ENCODE measurements around the gene UBE3D. TPM values are rescaled to one million over a fixed set of nuclear protein-coding genes. Genes with fewer than 3 reads are reported as not detected.
"Not testable (repeated sequence)": the region's sequence is repeated elsewhere in the genome, so short reads cannot be mapped to it uniquely, and the experiment has no call there.

The UBE3D gene
- polyA plus RNA-seq, 1 donor (not counting 4 experiments of a cell fraction or from before 2014, with no cell fraction given), result 6.3 TPM

DNA sequence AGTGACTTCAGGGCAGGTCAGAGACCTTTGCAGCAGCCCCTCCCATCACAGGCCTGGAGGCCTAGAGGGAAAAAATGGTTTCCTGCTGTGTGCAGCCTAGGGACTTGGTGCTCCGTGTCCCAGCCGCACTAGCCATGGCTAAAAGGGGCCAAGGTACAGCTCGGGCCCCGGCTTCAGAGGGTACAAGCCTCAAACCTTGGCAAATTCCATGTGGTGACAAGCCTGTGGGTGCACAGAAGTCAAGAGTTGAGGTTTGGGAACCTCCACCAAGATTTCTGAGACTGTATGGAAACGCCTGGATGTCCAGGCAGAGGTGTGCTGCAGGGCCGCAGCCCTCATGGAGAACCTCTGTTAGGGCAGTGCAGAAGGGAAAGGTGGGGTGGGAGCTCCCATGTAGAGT, 34.0 kb downstream of the UBE3D start:
- Histone ChIP-seq H3K4me2 (ENCODE audit: control insufficient read depth, extremely low read depth, insufficient read depth, low read depth, low read length) (no peak overlapping the region), H2AFZ (ENCODE audit: control insufficient read depth, low read length) (no peak overlapping the region), H3K4me1 (ENCODE audit: control insufficient read depth, extremely low read depth, insufficient read depth, low read length) (no peaks in the 10 kb centered on the region), H3K9me3 (ENCODE audit: control insufficient read depth, low read depth, low read length) (peaks cover 3% of the 10 kb centered on the region), H3K79me2 (ENCODE audit: control insufficient read depth, insufficient read depth, low read length) (no peaks in the 10 kb centered on the region), H3K27ac (ENCODE audit: control insufficient read depth, insufficient read depth, low read length) (no peak overlapping the region), H3K9me1 (ENCODE audit: control insufficient read depth, extremely low read depth, insufficient read depth, low read length) (no peaks in the 10 kb centered on the region), H3K27me3 (ENCODE audit: control insufficient read depth, extremely low read depth, insufficient read depth, low read length) (no peaks in the 10 kb centered on the region), H3K9ac (ENCODE audit: control insufficient read depth, extremely low read depth, insufficient read depth, low read length) (no peak overlapping the region), H3K4me3 (ENCODE audit: control insufficient read depth in 2 of 3, extremely low read depth in 1 of 3, insufficient read depth in 2 of 3, low read depth in 1 of 3, low read length in 3 of 3) (no peak overlapping the region), H4K20me1 (ENCODE audit: control insufficient read depth, extremely low read depth, insufficient read depth, low read length) (no peaks in the 10 kb centered on the region), H3K36me3 (ENCODE audit: control insufficient read depth in 2 of 2, extremely low read depth in 1 of 2, insufficient read depth in 2 of 2, low read length in 2 of 2) (peaks cover 0 to 6% of the 10 kb centered on the region in 2 experiments)
- TF ChIP-seq EZH2 (IDR thresholded peaks at IDR 0.05; ENCODE audit: low read length), result no peak
- TF ChIP-seq CTCF (optimal IDR thresholded peaks at IDR 0.05 in 1 of 3, IDR thresholded peaks at IDR 0.05 in 1 of 3, conservative IDR thresholded peaks at IDR 0.05 in 1 of 3; ENCODE audit: extremely low read depth in 1 of 3, insufficient read depth in 2 of 3, low read length in 3 of 3), result no peak
- DNase-seq (ENCODE audit: low read depth, low spot score) (no peak), FAIRE-seq (no peak)
- dilution Hi-C loops (cut with MboI; ENCODE audit: extremely low pct_ligation_motif_present, low sequenced_read_pairs), result no loop called here

DNA sequence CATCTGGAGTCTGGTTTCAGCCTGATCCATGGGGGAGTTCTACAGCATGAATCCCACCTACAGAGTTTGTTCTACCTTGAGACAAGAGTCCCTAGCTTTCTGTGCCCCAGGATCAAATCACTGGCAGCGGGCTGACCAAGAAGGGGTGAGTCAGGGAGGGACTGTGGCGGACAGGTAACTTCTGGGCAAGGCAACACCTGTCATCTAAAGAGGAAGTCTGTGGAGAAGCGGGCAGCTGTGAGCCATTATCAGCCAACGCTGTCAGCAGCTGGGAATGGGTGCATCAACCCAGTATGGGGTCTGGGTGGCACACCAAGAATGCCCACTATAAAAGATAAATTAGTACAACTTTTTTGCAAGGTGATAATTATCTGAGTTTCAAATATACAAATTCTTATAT, 45.9 kb downstream of the UBE3D start:
- no peak overlapping the region for H3K27ac ChIP-seq (ENCODE audit: control insufficient read depth, insufficient read depth, low read length)
- DNase-seq (ENCODE audit: low read depth, low spot score) (no peak), FAIRE-seq (no peak)
- H4K20me1 ChIP-seq (ENCODE audit: control insufficient read depth, extremely low read depth, insufficient read depth, low read length), result no peaks in the 10 kb centered on the region
- H3K9me1 ChIP-seq (ENCODE audit: control insufficient read depth, extremely low read depth, insufficient read depth, low read length), result no peaks in the 10 kb centered on the region
- no peak for TF ChIP-seq EZH2 (IDR thresholded peaks at IDR 0.05; ENCODE audit: low read length)
- TF ChIP-seq CTCF (optimal IDR thresholded peaks at IDR 0.05 in 1 of 3, IDR thresholded peaks at IDR 0.05 in 1 of 3, conservative IDR thresholded peaks at IDR 0.05 in 1 of 3; ENCODE audit: extremely low read depth in 1 of 3, insufficient read depth in 2 of 3, low read length in 3 of 3), result no peak
- dilution Hi-C loops (cut with MboI; ENCODE audit: extremely low pct_ligation_motif_present, low sequenced_read_pairs), result no loop called here
- H3K36me3 ChIP-seq (ENCODE audit: control insufficient read depth in 2 of 2, extremely low read depth in 1 of 2, insufficient read depth in 2 of 2, low read length in 2 of 2), result peaks cover 2 to 5% of the 10 kb centered on the region in 2 experiments
- H3K4me3 ChIP-seq (ENCODE audit: control insufficient read depth in 2 of 3, extremely low read depth in 1 of 3, insufficient read depth in 2 of 3, low read depth in 1 of 3, low read length in 3 of 3), result no peak overlapping the region
- no peaks in the 10 kb centered on the region for H3K4me1 ChIP-seq (ENCODE audit: control insufficient read depth, extremely low read depth, insufficient read depth, low read length)
- no peaks in the 10 kb centered on the region for H3K27me3 ChIP-seq (ENCODE audit: control insufficient read depth, extremely low read depth, insufficient read depth, low read length)
- H2AFZ ChIP-seq (ENCODE audit: control insufficient read depth, low read length), result no peak overlapping the region
- H3K79me2 ChIP-seq (ENCODE audit: control insufficient read depth, insufficient read depth, low read length), result no peaks in the 10 kb centered on the region
- no peak overlapping the region for H3K9ac ChIP-seq (ENCODE audit: control insufficient read depth, extremely low read depth, insufficient read depth, low read length)
- H3K4me2 ChIP-seq (ENCODE audit: control insufficient read depth, extremely low read depth, insufficient read depth, low read depth, low read length), result no peak overlapping the region
- H3K9me3 ChIP-seq (ENCODE audit: control insufficient read depth, low read depth, low read length), result no peaks in the 10 kb centered on the region

GRCh38 chr6:83011131-83011530, 54.5 kb downstream of the UBE3D start:
- H3K79me2 ChIP-seq (ENCODE audit: control insufficient read depth, insufficient read depth, low read length); H3K4me3 ChIP-seq (ENCODE audit: control insufficient read depth in 2 of 3, extremely low read depth in 1 of 3, insufficient read depth in 2 of 3, low read depth in 1 of 3, low read length in 3 of 3); H3K9me3 ChIP-seq (ENCODE audit: control insufficient read depth, low read depth, low read length); FAIRE-seq; H3K9me1 ChIP-seq (ENCODE audit: control insufficient read depth, extremely low read depth, insufficient read depth, low read length); DNase-seq (ENCODE audit: low read depth, low spot score); H3K27me3 ChIP-seq (ENCODE audit: control insufficient read depth, extremely low read depth, insufficient read depth, low read length); H4K20me1 ChIP-seq (ENCODE audit: control insufficient read depth, extremely low read depth, insufficient read depth, low read length); H3K4me1 ChIP-seq (ENCODE audit: control insufficient read depth, extremely low read depth, insufficient read depth, low read length); H2AFZ ChIP-seq (ENCODE audit: control insufficient read depth, low read length); H3K27ac ChIP-seq (ENCODE audit: control insufficient read depth, insufficient read depth, low read length); H3K36me3 ChIP-seq (ENCODE audit: control insufficient read depth in 2 of 2, extremely low read depth in 1 of 2, insufficient read depth in 2 of 2, low read length in 2 of 2); dilution Hi-C loops (cut with MboI; ENCODE audit: extremely low pct_ligation_motif_present, low sequenced_read_pairs); H3K4me2 ChIP-seq (ENCODE audit: control insufficient read depth, extremely low read depth, insufficient read depth, low read depth, low read length); H3K9ac ChIP-seq (ENCODE audit: control insufficient read depth, extremely low read depth, insufficient read depth, low read length): not testable (repeated sequence)

All from keratinocyte (primary cell).